ENCODE measurements around the gene HELZ2.
"Not testable (repeated sequence)": the region's sequence is repeated elsewhere in the genome, so short reads cannot be mapped to it uniquely, and the experiment has no call there.

Gene HELZ2

GRCh38 chr20:63574156-63574828 is at the start of gene HELZ2:
HELZ2 (minus strand) TSS chr20:63574239; CDS start chr20:63572385, 1,854 bp downstream.
- DNase-seq (ENCODE audit: low read depth): no peak

- no peak for DNase-seq (ENCODE audit: low read depth)
Measured at GRCh38 chr20:63622732-63623131, 48.7 kb upstream of the HELZ2 start.

DNA sequence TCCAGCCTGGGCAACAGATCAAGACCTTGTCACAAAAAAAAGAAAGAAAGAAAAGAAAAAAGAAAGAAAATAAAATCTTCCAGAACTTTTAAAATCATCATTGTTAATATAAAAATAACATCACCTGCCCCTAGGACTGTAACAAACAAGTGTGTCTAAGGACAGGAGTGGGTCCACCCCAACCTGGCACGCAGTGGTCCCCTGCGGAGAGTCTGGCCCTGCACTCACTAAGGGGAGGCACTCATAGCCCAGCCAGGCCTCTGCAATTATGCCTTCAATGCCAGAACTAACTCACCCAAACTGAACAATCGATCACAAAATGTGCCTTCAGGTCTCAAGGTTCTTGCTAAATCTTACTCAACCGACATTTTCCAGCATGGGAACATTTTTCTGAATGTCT is 48.1 kb upstream of the HELZ2 start:
- DNase-seq (ENCODE audit: low read depth): no peak

DNA sequence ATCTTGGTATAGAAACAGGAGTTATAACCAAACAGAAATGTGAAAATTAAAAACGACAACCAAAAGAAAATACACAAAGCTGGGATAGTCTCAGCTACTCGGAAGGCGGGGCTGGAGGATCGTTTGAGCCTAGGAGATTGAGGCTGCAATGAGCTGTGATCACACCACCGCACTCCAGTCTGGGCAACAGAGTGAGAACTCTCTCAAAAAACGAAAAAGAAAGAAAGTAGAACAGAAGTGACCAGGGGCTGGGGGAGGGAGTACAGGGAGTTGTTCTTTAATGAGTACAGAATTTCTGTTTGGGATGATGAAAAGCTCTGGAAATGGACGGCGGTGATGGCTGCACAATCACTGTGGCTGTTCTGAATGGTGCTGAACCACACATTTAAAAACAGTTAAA is 47.0 kb upstream of the HELZ2 start:
- no peak for DNase-seq (ENCODE audit: low read depth)

GRCh38 chr20:63619505-63619904 is 45.5 kb upstream of the HELZ2 start:
- no peak for DNase-seq (ENCODE audit: low read depth)

GRCh38 chr20:63619086-63619485 is 45.0 kb upstream of the HELZ2 start:
- DNase-seq (ENCODE audit: low read depth): no peak

DNA sequence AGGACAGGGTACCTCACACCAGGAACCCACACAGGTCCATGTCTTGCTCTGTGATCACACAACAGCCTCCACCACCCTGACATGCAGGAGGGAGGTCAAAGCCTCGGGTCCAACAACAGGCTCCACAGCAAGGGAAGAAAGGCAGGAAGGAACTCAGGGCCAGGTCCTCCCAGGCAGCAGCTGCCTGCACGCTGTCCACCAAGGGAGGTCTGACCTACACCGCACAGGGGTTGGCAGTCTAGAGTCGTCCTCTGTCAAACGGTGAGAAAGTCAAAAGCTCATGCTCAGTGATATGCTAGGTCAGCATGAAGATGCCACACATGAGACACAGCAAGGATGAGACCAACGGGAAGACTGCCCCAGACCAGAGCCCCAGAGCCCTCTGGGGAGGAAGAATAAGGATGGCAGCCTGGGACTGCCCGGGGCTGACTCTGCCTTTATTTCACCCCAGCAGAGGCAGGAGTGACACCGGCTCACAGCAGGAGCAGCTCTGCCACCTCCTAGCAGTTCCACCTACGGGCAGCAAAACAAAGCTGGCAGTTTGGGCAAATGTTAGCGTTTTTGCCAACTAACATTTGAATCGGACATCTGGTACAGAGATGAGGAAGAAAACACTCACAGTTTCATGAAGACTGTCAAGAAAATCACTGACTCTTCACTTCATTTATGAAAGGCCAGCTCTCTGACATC is 44.4 kb upstream of the HELZ2 start:
- no peak for DNase-seq (ENCODE audit: low read depth)

DNA sequence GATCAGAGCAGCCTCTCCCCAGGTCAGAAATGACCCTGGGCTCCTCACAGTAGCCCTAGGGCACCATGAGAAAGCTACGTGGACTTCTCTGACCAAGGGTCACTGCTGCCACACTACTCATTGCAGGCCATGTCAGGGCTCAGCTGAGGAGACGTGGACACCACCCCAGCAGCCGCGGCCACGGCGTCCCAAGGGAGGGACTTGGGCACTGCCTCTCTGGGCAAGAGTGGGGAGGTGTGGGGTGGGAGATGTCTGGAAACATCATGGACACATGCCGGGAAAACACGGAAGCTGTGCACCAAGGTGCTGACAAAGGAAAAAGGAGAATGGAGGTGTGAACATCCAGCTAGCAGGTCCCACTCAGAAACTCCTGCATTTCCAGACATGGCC is 43.8 kb upstream of the HELZ2 start:
- DNase-seq (ENCODE audit: low read depth): no peak

DNA sequence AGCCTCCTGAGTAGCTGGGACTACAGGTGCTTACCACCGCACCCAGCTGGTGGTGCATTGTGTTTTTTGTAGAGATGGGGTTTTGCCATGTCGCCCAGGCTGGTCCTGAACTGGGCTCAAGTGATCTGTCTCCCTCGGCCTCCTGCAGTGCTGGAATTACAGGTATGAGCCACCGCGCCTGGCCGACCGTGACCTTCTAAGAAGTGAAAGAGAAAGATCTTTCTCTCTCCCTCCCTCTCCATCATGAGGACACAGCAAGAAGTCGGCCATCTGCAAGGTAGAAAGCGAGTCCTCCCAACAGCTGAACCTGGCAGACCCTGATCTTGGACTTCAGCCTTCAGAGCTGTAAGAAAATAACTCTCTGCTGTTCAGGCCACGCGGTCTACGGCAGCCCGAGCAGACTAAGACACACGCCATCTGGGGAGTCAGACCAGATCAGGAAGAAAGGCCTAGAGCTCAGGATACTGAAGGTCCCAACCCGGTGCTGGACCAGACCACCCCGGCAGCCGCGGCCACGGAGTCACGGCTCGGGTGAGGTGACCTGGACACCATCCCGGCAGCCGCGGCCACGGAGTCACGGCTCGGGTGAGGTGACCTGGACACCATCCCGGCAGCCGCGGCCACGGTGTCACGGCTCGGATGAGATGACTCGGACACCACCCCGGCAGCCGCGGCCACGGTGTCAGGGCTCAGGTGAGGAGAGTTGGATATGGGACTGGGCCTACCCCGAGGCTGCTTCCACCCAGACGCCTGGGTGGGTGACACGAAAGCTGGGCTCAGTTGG is 43.2 kb upstream of the HELZ2 start:
- no peak for DNase-seq (ENCODE audit: low read depth)

DNA sequence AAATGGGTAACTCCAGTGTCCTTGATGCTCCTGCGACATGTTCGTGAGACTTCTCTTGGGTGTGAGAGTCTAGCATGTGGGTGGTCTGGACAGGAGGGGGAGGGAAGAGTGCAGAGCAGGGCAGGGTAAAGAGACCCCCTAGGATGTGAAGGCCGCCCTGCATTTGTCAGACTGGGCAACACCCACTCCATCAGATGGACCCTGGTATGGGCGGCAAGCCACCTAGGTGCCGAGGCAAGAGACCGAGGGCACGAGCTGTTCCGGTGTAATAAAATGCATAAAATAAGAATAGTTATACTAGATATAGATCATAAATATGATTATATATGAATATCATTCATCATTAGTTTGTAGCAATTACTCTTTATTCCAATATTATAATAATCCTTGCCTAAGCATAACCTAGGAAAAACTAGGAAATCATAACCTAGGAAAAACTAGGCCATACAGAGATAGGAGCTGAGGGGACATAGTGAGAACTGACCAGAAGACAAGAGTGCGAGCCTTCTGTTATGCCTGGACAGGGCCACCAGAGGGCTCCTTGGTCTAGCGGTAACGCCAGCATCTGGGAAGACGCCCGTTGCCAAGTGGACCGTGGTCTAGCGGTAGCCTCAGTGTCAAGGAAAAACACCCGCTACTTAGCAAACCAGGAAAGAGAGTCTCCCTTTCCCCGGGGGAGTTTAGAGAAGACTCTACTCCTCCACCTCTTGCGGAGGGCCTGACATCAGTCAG is 40.0 kb upstream of the HELZ2 start:
- not testable (repeated sequence) for DNase-seq (ENCODE audit: low read depth)

- DNase-seq (ENCODE audit: low read depth): no peak
Measured at GRCh38 chr20:63612276-63612931, 38.4 kb upstream of the HELZ2 start.

GRCh38 chr20:63611646-63612045 is 37.6 kb upstream of the HELZ2 start:
- no peak for DNase-seq (ENCODE audit: low read depth)

- DNase-seq (ENCODE audit: low read depth): no peak
Measured at GRCh38 chr20:63610581-63611435, 36.8 kb upstream of the HELZ2 start.

GRCh38 chr20:63606686-63607085 is 32.6 kb upstream of the HELZ2 start:
- DNase-seq (ENCODE audit: low read depth): no peak

- DNase-seq (ENCODE audit: low read depth): no peak
Measured at GRCh38 chr20:63602321-63602720, 28.3 kb upstream of the HELZ2 start.

- DNase-seq (ENCODE audit: low read depth): not testable (repeated sequence)
Measured at GRCh38 chr20:63601679-63602078, 27.6 kb upstream of the HELZ2 start.

DNA sequence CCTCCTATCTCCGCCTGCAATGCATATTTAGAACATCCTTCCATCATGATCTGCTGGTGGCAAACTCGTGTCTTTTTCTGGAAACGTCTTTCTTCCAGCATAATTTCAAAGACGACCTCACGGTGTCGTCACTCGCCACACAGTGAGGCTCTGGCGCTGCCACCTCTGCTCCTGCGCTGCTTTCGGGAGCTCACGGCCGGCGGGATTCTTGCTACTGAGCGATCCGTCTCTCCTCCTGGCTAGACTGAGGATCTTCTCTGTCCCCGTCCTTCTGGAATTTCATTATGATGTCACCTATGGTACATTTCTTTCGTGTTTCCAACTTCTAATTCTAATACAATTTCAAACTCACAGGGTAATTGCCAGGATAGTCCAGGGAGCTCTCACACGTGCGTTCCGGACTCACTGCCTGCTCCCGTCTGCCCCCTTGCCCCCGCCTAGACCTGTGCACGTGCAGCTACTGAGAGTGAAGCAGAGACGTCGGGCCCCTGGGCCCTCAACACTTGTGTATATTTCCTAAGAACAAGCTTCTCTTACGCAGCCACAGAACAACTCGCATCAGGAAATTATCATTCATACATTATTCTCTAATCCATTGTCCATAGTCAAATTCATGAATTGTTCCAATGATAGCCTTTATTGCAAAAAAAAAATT is 25.5 kb upstream of the HELZ2 start:
- DNase-seq (ENCODE audit: low read depth): no peak

- no peak for DNase-seq (ENCODE audit: low read depth)
Measured at GRCh38 chr20:63598479-63599395, 24.7 kb upstream of the HELZ2 start.

Measured in stimulated activated CD8-positive, alpha-beta memory T cell treated with anti-CD3 and anti-CD28 coated beads, Interleukin-7, amount 100 ng/mL, for 24 hours (primary cell).